Measurements from ENCODE around the gene TBC1D10A.

TBC1D10A gene

GRCh38 chr22:30289141-30289979 is 37.4 kb downstream of the TBC1D10A start, which contains the start of gene CASTOR1:
TSS of gene CASTOR1 (minus strand) at chr22:30289505. CDS start at chr22:30289497, 8 bp downstream.
- H3K4me3 ChIP-seq (ENCODE audit: low read depth, low read length): peak within 1 kb of the TSS; percentile 92

GRCh38 chr22:30288419-30289140 is 38.2 kb downstream of the TBC1D10A start:
- DNase-seq (ENCODE audit: low read depth): no peak
- H3K4me3 ChIP-seq (ENCODE audit: low read depth, low read length): peak overlapping the region; percentile 92

More at GRCh38 chr22:30289141-30289979, 37.4 kb downstream of the TBC1D10A start, which contains the start of gene CASTOR1:
- peak; percentile 95 for DNase-seq (ENCODE audit: low read depth)

- peak overlapping the region; percentile 92 for H3K4me3 ChIP-seq (ENCODE audit: low read depth, low read length)
- DNase-seq (ENCODE audit: low read depth): peak; percentile 79
Measured at GRCh38 chr22:30287648-30288418, 38.9 kb downstream of the TBC1D10A start.

GRCh38 chr22:30286813-30287647 is 39.7 kb downstream of the TBC1D10A start:
- no peak overlapping the region for H3K4me3 ChIP-seq (ENCODE audit: low read depth, low read length)
- no peak for DNase-seq (ENCODE audit: low read depth)

- no peak overlapping the region for H3K4me3 ChIP-seq (ENCODE audit: low read depth, low read length)
- DNase-seq (ENCODE audit: low read depth): no peak
Measured at GRCh38 chr22:30286331-30286730, 40.4 kb downstream of the TBC1D10A start.

GRCh38 chr22:30285846-30286200 is 40.9 kb downstream of the TBC1D10A start:
- no peak for DNase-seq (ENCODE audit: low read depth)
- H3K4me3 ChIP-seq (ENCODE audit: low read depth, low read length): no peak overlapping the region

- no peak overlapping the region for H3K4me3 ChIP-seq (ENCODE audit: low read depth, low read length)
- no peak for DNase-seq (ENCODE audit: low read depth)
Measured at GRCh38 chr22:30285176-30285845, 41.4 kb downstream of the TBC1D10A start.

- DNase-seq (ENCODE audit: low read depth): no peak
- no peak overlapping the region for H3K4me3 ChIP-seq (ENCODE audit: low read depth, low read length)
Measured at GRCh38 chr22:30284666-30285065, 42.1 kb downstream of the TBC1D10A start.

GRCh38 chr22:30284172-30284571 is 42.6 kb downstream of the TBC1D10A start:
- H3K4me3 ChIP-seq (ENCODE audit: low read depth, low read length): no peak overlapping the region

GRCh38 chr22:30283342-30283741 is 43.4 kb downstream of the TBC1D10A start:
- DNase-seq (ENCODE audit: low read depth): no peak
- H3K4me3 ChIP-seq (ENCODE audit: low read depth, low read length): no peak overlapping the region

More at GRCh38 chr22:30284172-30284571, 42.6 kb downstream of the TBC1D10A start:
- no peak for DNase-seq (ENCODE audit: low read depth)

- H3K4me3 ChIP-seq (ENCODE audit: low read depth, low read length): no peak overlapping the region
- DNase-seq (ENCODE audit: low read depth): no peak
Measured at GRCh38 chr22:30282616-30283046, 44.1 kb downstream of the TBC1D10A start.

- DNase-seq (ENCODE audit: low read depth): no peak
- H3K4me3 ChIP-seq (ENCODE audit: low read depth, low read length): no peak overlapping the region
Measured at GRCh38 chr22:30280505-30280904, 46.2 kb downstream of the TBC1D10A start.

- DNase-seq (ENCODE audit: low read depth): no peak
- no peak overlapping the region for H3K4me3 ChIP-seq (ENCODE audit: low read depth, low read length)
Measured at GRCh38 chr22:30279932-30280331, 46.8 kb downstream of the TBC1D10A start.

GRCh38 chr22:30279046-30279788 is 47.5 kb downstream of the TBC1D10A start:
- DNase-seq (ENCODE audit: low read depth): no peak
- no peak overlapping the region for H3K4me3 ChIP-seq (ENCODE audit: low read depth, low read length)

- DNase-seq (ENCODE audit: low read depth): peak; percentile 75
Measured at GRCh38 chr22:30277547-30278344, 49.0 kb downstream of the TBC1D10A start.

GRCh38 chr22:30276039-30276438 is 50.7 kb downstream of the TBC1D10A start:
- no peak for DNase-seq (ENCODE audit: low read depth)
- no peak overlapping the region for H3K4me3 ChIP-seq (ENCODE audit: low read depth, low read length)

More at GRCh38 chr22:30277547-30278344, 49.0 kb downstream of the TBC1D10A start:
- no peak overlapping the region for H3K4me3 ChIP-seq (ENCODE audit: low read depth, low read length)

GRCh38 chr22:30275625-30276024 is 51.1 kb downstream of the TBC1D10A start:
- DNase-seq (ENCODE audit: low read depth): no peak
- H3K4me3 ChIP-seq (ENCODE audit: low read depth, low read length): no peak overlapping the region
